Stomach (tissue), 9 donors: Measurements from ENCODE around the gene OGN. TPM values are rescaled to one million over a fixed set of nuclear protein-coding genes. Genes with fewer than 3 reads are reported as not detected.

ENCODE experiments used
- DNase-seq, 2 donors: peaks; one replicate each; pipeline versions ENCODE4 v3.0.0 to v3.0.0-alpha.2; 2013 to 2019
- H3K27ac ChIP-seq, 5 donors: fragments of 200-600 bp in 4 of 5; sonication (generic) in 4 of 5; one replicate each; pipeline ENCODE4 v1.5.1; 2013 to 2019; ENCODE audit warnings: mild to moderate bottlenecking in 1 of 5, moderate library complexity in 1 of 5
- H3K27me3 ChIP-seq, 3 donors: fragments of 200-600 bp; sonication (generic); one replicate each; pipeline ENCODE4 v1.5.1; 2017 to 2019; ENCODE audit warnings: mixed run types in 1 of 3
- H3K36me3 ChIP-seq, 4 donors: fragments of 200-600 bp; sonication (generic); 1 replicate in 3 of 4; 2 replicates in 1 of 4; pipeline ENCODE4 v1.5.1; 2016 to 2019
- H3K4me1 ChIP-seq, 4 donors: fragments of 200-600 bp; sonication (generic); one replicate each; pipeline ENCODE4 v1.5.1; 2016 to 2019
- H3K4me3 ChIP-seq, 4 donors: fragments of 200-600 bp; sonication (generic) in 3 of 4; one replicate each; pipeline ENCODE4 v1.5.1; 2016 to 2019; ENCODE audit warnings: mild to moderate bottlenecking in 1 of 4
- H3K9me3 ChIP-seq, 4 donors: fragments of 200-600 bp; sonication (generic); one replicate each; pipeline ENCODE4 v1.5.1; 2016 to 2019
- CTCF ChIP-seq, 7 experiments: fragments of 450-650 bp in 4 of 7; fragments of 200-600 bp in 3 of 7; sonication (generic) in 3 of 7; IDR thresholded peaks; one replicate each; pipeline ENCODE4 v1.5.1; 2016 to 2019; ENCODE audit warnings: antibody characterized with exemption in 7 of 7, control low read depth in 2 of 7, mild to moderate bottlenecking in 1 of 7
- EP300 ChIP-seq: sonication (generic); formaldehyde crosslinking; IDR thresholded peaks from one replicate; pipeline ENCODE4 v1.6.1; 2017; ENCODE audit warnings: antibody characterized with exemption
- POLR2A ChIP-seq, 4 donors: fragments of 450-650 bp; IDR thresholded peaks; one replicate each; pipeline ENCODE4 v1.6.1; 2016; ENCODE audit warnings: antibody characterized with exemption in 4 of 4, control low read depth in 2 of 4, mild to moderate bottlenecking in 1 of 4, moderate library complexity in 1 of 4
- POLR2AphosphoS5 ChIP-seq, 3 donors: sonication (generic); formaldehyde crosslinking; IDR thresholded peaks; one replicate each; pipeline ENCODE4 v1.6.1; 2016; ENCODE audit warnings: antibody characterized with exemption in 3 of 3
- WGBS, 5 donors: extraction: QIAGEN DNeasy Blood & Tissue Kit in 3 of 5; methylation state at CpG; one replicate each; pipeline versions ENCODE4 v1.1.5 to v1.1.7; 2013 to 2018; 5-methylcytosine and 5-hydroxymethylcytosine counted together
- intact Hi-C: fragments of 100-400 bp; cut with DNase I; formaldehyde crosslinking; loops from one replicate; pipeline ENCODE4 v1.15.1; 2023; ENCODE audit warnings: low total_unique reads
- polyA plus RNA-seq, 3 donors: library from polyadenylated mRNA; stranded (reverse); fragments of 200-250 nt; gene quantifications; one replicate each; pipeline ENCODE4 v1.2.3, GENCODE V29; 2013
- total RNA-seq, 5 donors: library from RNA; depleted of rRNA; stranded (reverse); fragments of >200 nt; gene quantifications; one replicate each; pipeline versions ENCODE4 v1.1.0 to v1.2.3, GENCODE V29; 2014 to 2016
- donor health status: healthy with polysubstance abuse.
- donor health status: Bipolar disorder and iron deficiency.
- donor health status: healthy.

The OGN gene
- total and polyA plus RNA-seq, 8 donors = 0.87 to 138 (median 7.4) TPM

- Histone ChIP-seq H3K27me3 (no peaks in the 10 kb centered on the region), H3K36me3 (peaks cover 0 to 6% (median 0%) of the 10 kb centered on the region in 4 donors), H3K4me3 (no peak overlapping the region), H3K9me3 (peaks cover 3 to 9% (median 8%) of the 10 kb centered on the region in 4 donors), H3K27ac (peak overlapping the region in 4 of 5 donors; percentile 17 to 70 (median 53)), H3K4me1 (peaks cover 0 to 18% (median 2%) of the 10 kb centered on the region in 4 donors)
- TF ChIP-seq EP300 (no peak), POLR2A (IDR thresholded peaks at IDR 0.05) (no peak), POLR2AphosphoS5 (IDR thresholded peaks at IDR 0.05) (no peak), CTCF (IDR thresholded peaks at IDR 0.05) (no peak)
- peak in 1 of 2 donors; percentile 80 for DNase-seq
- WGBS, 5 donors = 61 to 76% (median 65%) methylated on average over 7 of the region's 7 CpGs
- intact Hi-C loops = loop anchor here (10.0 kb wide), 1 partner anchor 285 kb away; no protein-coding TSS in a partner anchor
These were observed 54.3 kb downstream of the OGN start for GRCh38 chr9:92349771-92350739.

- DNase-seq = no peak
- TF ChIP-seq EP300 = no peak
- TF ChIP-seq CTCF (IDR thresholded peaks at IDR 0.05) = no peak
- TF ChIP-seq POLR2AphosphoS5 (IDR thresholded peaks at IDR 0.05) = no peak
- no peak for TF ChIP-seq POLR2A (IDR thresholded peaks at IDR 0.05)
- H3K36me3 ChIP-seq = no peaks in the 10 kb centered on the region
- H3K9me3 ChIP-seq = no peaks in the 10 kb centered on the region
- H3K27me3 ChIP-seq = no peaks in the 10 kb centered on the region
- intact Hi-C loops = loop anchor here (10.0 kb wide), 1 partner anchor 289 kb away; no protein-coding TSS in a partner anchor
- no peak overlapping the region for H3K27ac ChIP-seq
- H3K4me3 ChIP-seq = no peak overlapping the region
- peaks cover 0 to 13% (median 2%) of the 10 kb centered on the region in 4 donors for H3K4me1 ChIP-seq
These were observed 58.8 kb downstream of the OGN start for GRCh38 chr9:92345582-92345981.

GRCh38 chr9:92342825-92343488 lies 61.4 kb downstream of the OGN start:
- intact Hi-C loops = loop anchor here (10.0 kb wide), 1 partner anchor 292 kb away; no protein-coding TSS in a partner anchor
- Histone ChIP-seq H3K4me1 (no peaks in the 10 kb centered on the region), H3K9me3 (no peaks in the 10 kb centered on the region), H3K4me3 (no peak overlapping the region), H3K27me3 (no peaks in the 10 kb centered on the region), H3K36me3 (peaks cover 0 to 23% (median 15%) of the 10 kb centered on the region in 4 donors), H3K27ac (no peak overlapping the region)
- WGBS, 5 donors = 61 to 80% (median 71%) methylated on average over 1 of the region's 1 CpG
- DNase-seq = no peak
- TF ChIP-seq EP300 (no peak), CTCF (IDR thresholded peaks at IDR 0.05) (no peak), POLR2A (IDR thresholded peaks at IDR 0.05) (no peak), POLR2AphosphoS5 (IDR thresholded peaks at IDR 0.05) (no peak)

GRCh38 chr9:92341578-92341977 lies 62.8 kb downstream of the OGN start:
- Histone ChIP-seq H3K27me3 (no peaks in the 10 kb centered on the region), H3K36me3 (peaks cover 0 to 29% (median 19%) of the 10 kb centered on the region in 4 donors), H3K27ac (no peak overlapping the region), H3K9me3 (no peaks in the 10 kb centered on the region), H3K4me3 (no peak overlapping the region), H3K4me1 (no peaks in the 10 kb centered on the region)
- DNase-seq = no peak
- no peak for TF ChIP-seq POLR2AphosphoS5 (IDR thresholded peaks at IDR 0.05)
- TF ChIP-seq POLR2A (IDR thresholded peaks at IDR 0.05) = no peak
- no peak for TF ChIP-seq CTCF (IDR thresholded peaks at IDR 0.05)
- 92 to 100% (median 100%) methylated on average over 1 of the region's 1 CpG for WGBS, 5 donors
- intact Hi-C loops = loop anchor here (10.0 kb wide), 1 partner anchor 293 kb away; no protein-coding TSS in a partner anchor
